AG09319 (cell line): ENCODE results near the gene PRKG1.
A peak's percentile ranks its signal among the peaks of the same experiment; 100 is the strongest.

ENCODE experiments used
- DNase-seq: peaks from one replicate; pipeline ENCODE4 v3.0.0-alpha.2; 2010; ENCODE audit warnings: low read depth; ENCODE audit errors: extremely low read depth
- TF ChIP-seq, protein P1 (sequence below): IDR thresholded peaks from 2 replicates; pipeline ENCODE4 v1.5.1; 2011; ENCODE audit warnings: low read depth, mild to moderate bottlenecking, inconsistent platforms, low read length, moderate library complexity

Gene PRKG1

DNA sequence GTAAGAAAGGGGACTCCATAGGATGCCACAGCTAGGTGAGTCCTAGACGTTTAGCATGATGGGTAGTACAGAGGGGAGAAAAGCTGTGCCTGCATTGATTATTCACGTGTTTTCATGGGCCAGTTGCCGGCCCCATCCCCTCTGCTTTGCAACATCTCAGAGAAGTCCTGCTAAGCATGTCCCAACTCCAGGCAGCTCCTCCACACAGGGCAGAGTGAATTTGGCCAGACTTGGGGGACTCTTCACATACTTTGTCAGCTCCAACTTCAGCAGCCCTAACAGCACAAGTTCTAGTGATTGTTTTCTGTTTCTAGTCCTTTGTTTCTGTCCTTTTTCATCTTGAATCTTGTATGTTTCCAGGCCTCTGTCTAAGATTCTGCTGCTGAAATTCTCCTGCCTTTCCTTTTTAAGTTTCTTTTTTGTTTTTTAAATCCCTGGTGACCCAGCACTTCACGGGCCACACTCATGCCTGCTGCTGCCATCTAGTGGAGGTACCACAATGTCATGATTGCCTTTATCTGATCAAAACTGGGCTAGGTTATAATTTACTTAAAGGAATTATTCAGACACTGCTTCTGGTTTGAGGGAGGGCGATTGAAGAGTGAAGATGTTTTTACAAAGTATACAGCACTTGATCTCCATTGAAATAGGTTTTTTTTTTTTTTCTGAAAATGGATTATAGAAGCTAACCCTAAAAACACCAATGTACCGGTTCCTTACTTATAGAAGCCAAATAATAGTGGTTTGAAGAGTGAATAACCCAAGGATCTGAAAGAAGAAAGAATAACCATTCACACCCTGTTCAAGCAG, 348.2 kb downstream of the PRKG1 start:
- TF ChIP-seq, protein P1, sequence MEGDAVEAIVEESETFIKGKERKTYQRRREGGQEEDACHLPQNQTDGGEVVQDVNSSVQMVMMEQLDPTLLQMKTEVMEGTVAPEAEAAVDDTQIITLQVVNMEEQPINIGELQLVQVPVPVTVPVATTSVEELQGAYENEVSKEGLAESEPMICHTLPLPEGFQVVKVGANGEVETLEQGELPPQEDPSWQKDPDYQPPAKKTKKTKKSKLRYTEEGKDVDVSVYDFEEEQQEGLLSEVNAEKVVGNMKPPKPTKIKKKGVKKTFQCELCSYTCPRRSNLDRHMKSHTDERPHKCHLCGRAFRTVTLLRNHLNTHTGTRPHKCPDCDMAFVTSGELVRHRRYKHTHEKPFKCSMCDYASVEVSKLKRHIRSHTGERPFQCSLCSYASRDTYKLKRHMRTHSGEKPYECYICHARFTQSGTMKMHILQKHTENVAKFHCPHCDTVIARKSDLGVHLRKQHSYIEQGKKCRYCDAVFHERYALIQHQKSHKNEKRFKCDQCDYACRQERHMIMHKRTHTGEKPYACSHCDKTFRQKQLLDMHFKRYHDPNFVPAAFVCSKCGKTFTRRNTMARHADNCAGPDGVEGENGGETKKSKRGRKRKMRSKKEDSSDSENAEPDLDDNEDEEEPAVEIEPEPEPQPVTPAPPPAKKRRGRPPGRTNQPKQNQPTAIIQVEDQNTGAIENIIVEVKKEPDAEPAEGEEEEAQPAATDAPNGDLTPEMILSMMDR, result peak; percentile 78
- peak; percentile 49 for DNase-seq

GRCh38 chr10:51423121-51423452, 348.8 kb downstream of the PRKG1 start:
- TF ChIP-seq, protein P1, result no peak
- DNase-seq, result no peak

DNA sequence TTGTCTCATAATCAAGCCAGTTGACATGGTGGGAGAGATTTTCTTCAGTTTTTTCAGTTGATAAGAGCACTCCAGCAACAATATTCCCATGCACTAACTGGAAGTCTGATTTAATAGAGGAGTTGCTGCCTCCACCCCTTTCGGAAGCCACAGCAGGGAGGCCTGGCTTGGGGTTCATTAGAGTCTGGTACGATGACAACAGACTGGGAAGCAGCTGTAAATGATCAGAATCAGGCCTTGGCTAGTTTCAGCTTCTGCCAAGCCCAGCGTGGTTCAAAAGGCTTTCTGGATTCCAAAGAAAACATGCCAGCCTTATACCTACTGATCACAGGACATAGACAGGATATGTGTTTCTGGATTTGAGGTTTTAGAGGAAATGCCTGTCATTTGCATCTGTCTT, 351.1 kb downstream of the PRKG1 start:
- TF ChIP-seq, protein P1, result no peak
- DNase-seq, result peak; percentile 14

DNA sequence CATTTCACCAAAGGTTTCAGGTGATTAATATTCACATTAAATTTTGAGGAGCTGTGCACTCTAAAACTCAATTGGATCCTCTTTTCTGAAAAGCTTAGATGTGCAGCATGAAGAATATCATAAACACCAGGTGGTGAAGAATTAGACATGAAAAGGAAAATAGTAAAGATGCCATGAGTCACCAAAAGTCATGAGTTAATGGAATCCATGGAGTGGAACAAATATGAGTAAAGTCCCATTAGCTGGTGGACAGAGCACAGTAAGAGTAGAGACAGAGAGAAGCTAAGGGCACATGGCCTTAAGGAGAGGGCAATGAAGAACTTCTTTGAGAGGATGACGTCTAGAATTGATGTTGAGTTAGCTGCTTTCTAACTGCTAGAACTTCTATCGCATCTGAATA, 353.5 kb downstream of the PRKG1 start:
- TF ChIP-seq, protein P1, result no peak

GRCh38 chr10:51430506-51430905, 356.2 kb downstream of the PRKG1 start:
- DNase-seq, result no peak
- TF ChIP-seq, protein P1, result no peak

More for the DNA sequence above, 353.5 kb downstream of the PRKG1 start:
- no peak for DNase-seq

DNA sequence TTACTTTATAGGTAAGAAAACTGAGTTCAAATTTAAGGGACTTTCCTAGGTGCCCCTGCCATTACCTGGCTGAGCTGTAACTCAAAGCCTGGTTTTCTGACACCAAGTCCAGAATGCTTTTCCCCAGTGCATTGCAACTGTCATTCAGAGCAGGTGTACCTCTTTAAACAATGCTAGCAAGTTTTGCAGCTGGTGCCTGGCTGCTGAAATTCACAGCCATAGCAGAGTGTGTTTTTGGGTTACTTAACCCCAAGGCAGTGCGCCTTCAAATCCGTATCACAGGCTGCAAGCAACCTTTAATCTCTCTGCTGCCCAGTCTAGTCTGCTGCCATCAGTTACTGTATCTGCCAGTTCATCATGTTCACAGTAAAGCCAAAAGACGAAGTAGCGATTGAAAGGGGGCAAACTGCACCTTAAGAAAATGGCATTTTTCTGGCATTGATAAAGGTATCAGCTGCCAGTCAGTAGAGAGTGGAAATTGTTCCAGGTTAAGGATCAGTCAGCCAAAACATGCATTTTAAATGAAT, 359.7 kb downstream of the PRKG1 start:
- no peak for DNase-seq
- TF ChIP-seq, protein P1, result no peak

DNA sequence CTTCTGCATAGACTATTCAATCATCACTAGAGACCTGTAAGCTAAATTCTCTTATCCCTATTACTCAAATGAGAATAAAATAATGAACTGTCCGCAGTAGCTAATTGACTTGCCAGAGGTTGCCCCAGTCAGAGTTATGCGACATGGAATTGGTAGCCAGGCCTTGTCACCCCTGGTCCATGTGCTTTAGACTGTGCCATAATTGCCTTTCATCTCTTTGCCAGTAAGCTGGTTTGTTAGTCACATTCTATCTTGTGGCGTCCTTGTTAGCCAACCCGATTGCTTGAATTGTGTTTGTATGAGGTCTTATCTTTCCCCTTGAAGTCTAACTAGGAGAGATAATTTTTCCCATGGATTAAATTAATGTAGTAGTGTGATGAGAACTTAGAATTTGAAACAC, 362.5 kb downstream of the PRKG1 start:
- no peak for DNase-seq
- TF ChIP-seq, protein P1, result no peak
